HG03060 (cell line): ENCODE data around the gene MRPS17.

ENCODE experiments used
- ATAC-seq: cut with Tn5 transposase; IDR thresholded peaks from one replicate; pipeline ENCODE4 v1.9.1; 2021; ENCODE audit warnings: low read depth, moderate number of reproducible peaks; ENCODE audit not compliant: unreplicated experiment

MRPS17 gene

GRCh38 chr7:55970561-55970960, 18.9 kb downstream of the MRPS17 start:
- no peak for ATAC-seq

GRCh38 chr7:55970978-55971377, 19.3 kb downstream of the MRPS17 start:
- no peak for ATAC-seq

DNA sequence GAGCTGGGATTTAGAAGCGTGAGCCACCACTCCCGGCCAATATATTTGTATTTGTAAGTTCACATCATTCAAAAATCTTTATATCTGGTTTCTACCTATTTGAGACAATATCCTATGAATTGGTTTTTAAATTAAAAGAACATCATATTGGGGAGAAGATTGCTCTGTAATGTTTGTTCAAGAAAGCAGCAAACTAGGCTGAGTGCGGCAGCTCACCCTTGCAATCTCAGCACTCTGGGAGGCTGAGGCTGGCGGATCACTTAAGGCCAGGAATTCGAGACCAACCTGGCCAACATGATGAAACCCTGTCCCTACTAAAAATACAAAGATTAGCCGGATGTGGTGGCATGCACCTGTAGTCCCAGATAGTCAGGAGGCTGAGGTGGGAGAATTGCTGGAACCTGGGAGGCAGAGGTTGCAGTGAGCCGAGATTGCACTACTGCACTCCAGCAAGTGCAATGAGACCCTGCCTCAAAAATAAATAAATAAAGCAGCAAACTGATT, 22.1 kb downstream of the MRPS17 start:
- no peak for ATAC-seq

DNA sequence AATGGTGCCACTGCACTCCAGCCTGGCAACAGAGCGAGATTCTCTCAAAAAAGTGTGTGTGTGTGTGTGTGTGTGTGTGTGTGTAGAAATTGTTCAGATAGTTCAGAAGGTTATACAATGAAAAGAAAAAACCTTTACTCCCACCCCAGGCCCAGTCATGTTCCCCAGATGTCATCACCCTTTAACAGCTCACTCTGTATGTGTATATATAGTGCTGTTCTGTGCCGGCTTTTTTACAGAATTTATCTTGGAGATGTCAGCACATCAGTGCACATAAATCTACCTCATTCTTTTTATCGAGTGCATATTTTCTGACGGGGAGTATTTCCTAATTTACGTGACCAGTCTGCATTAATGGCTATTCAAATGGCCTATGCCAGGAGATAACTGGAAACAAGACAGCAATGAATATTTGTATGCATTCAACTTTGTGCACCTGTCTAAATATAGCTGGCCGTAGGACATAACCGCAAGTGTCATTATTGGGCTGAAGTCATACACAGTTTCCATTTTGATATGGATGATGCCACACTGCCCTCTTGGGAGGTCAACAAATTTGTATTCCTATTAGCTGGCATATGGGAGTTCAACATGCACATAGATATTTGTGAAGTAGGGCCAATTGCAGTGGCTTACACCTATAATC, 24.4 kb downstream of the MRPS17 start:
- ATAC-seq, result no peak

- ATAC-seq, result no peak
Observed at GRCh38 chr7:55977831-55978230, 26.2 kb downstream of the MRPS17 start.

DNA sequence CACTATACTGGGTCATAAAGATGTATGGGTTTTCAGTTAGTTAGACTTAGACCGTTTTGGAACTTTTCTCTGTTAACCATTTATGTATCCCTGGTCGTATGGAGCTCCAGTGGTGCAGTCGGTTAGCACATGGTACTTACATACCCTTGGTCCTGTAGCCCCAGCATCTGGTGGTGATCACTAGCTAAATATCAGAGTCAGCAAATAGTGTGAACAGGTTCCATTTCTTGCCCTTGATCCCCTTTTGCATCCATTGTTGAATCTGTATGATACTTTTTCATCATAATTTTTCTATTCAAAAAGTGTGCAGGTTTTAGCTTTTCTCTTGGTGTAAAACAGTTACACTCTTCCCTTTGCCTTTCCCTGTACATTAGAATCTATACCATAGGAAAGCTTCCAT, 28.6 kb downstream of the MRPS17 start:
- no peak for ATAC-seq

- ATAC-seq, result no peak
Observed at GRCh38 chr7:55983537-55983936, 31.9 kb downstream of the MRPS17 start.

DNA sequence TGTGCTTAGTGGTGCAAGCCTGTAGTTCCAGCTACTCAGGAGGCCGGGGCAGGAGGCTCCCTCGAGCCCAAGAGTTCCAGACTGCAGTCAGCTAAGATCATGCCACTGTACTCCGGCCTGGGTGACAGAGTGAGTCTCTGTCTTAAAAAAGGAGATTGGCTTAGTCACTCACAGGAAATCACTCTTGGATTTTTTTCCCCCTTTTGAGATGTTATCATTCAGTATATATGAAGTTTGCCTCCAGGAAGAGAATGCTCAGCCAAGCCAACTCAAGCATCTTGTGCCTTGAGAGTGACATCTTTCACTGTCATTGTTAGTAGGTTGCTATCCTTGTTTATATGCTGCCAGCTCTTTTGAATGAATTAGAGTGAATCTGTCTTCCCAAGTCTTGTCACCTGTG, 40.7 kb downstream of the MRPS17 start:
- ATAC-seq, result no peak

GRCh38 chr7:55996856-55997500, 45.3 kb downstream of the MRPS17 start:
- ATAC-seq, result no peak

GRCh38 chr7:56003749-56004148, 52.1 kb downstream of the MRPS17 start:
- no peak for ATAC-seq
